IMR-90 (cell line): ENCODE results near the gene CASTOR1. TPM values are rescaled to one million over a fixed set of nuclear protein-coding genes. Genes with fewer than 3 reads are reported as not detected.

Source experiments
- ATAC-seq: fragments of 200-7000 bp; cut with Tn5 transposase; 2 replicates; pipeline ENCODE4 v1.9.1; 2020; ENCODE audit warnings: low read depth, mild to moderate bottlenecking, moderate library complexity
- BruUV-seq: library from RNA; stranded (reverse); fragments of 400-500 nt; replicated peaks from 2 replicates; lab custom pipeline; 2021; lab: Mats Ljungman, UMichigan
- CTCF ChIA-PET: fragments of 300-600 bp; formaldehyde crosslinking; extraction: SDS; loops from one replicate; lab custom pipeline; 2021; ENCODE audit warnings: antibody characterized with exemption; lab: Yijun Ruan, JAX
- POLR2A ChIA-PET: fragments of 300-600 bp; sonication (Branson Sonifier 250); formaldehyde crosslinking; loops from one replicate; lab custom pipeline; 2022; ENCODE audit warnings: antibody characterized with exemption; ENCODE audit not compliant: unreplicated experiment; lab: Charles Lee
- DNase-seq: peaks from one replicate; pipeline ENCODE4 v3.0.0; 2013
- H2AFZ ChIP-seq: replicated peaks from 2 replicates; pipeline ENCODE3; 2013; ENCODE audit warnings: low read length, mild to moderate bottlenecking; ENCODE audit not compliant: poor library complexity
- H2AK5ac ChIP-seq: 2 replicates; pipeline ENCODE4 v1.6.1; 2013; ENCODE audit warnings: low read depth, low read length, inconsistent platforms
- H2AK9ac ChIP-seq: replicated peaks from 2 replicates; pipeline ENCODE3; 2013; ENCODE audit warnings: mild to moderate bottlenecking, low read depth, low read length, moderate library complexity; ENCODE audit not compliant: poor library complexity
- H2BK120ac ChIP-seq: 2 replicates; pipeline ENCODE4 v1.6.1; 2013; ENCODE audit warnings: low read depth, low read length, inconsistent platforms
- H2BK15ac ChIP-seq: 3 replicates; pipeline ENCODE4 v1.6.1; 2013; ENCODE audit warnings: low read depth, low read length, inconsistent platforms
- H2BK20ac ChIP-seq: 2 replicates; pipeline ENCODE4 v1.6.1; 2013; ENCODE audit warnings: low read depth, mild to moderate bottlenecking, inconsistent platforms, low read length, moderate library complexity
- H2BK5ac ChIP-seq: 2 replicates; pipeline ENCODE4 v1.6.1; 2013; ENCODE audit warnings: mild to moderate bottlenecking, low read depth, low read length, inconsistent platforms; ENCODE audit not compliant: poor library complexity, severe bottlenecking
- H3K14ac ChIP-seq: replicated peaks from 2 replicates; pipeline ENCODE4 v1.6.1; 2013; ENCODE audit warnings: low read depth, low read length, inconsistent platforms
- H3K18ac ChIP-seq: 2 replicates; pipeline ENCODE4 v1.6.1; 2013; ENCODE audit warnings: low read depth, low read length, control low read depth
- H3K23ac ChIP-seq: 2 replicates; pipeline ENCODE4 v1.6.1; 2013; ENCODE audit warnings: low read depth, low read length, inconsistent platforms
- H3K27ac ChIP-seq: 2 replicates; pipeline ENCODE4 v1.5.1; 2013; ENCODE audit warnings: mild to moderate bottlenecking, control low read depth, low read length; ENCODE audit not compliant: insufficient read depth
- H3K27me3 ChIP-seq: 2 replicates; pipeline ENCODE4 v1.6.1; 2013; ENCODE audit warnings: low read length; ENCODE audit not compliant: control insufficient read depth, insufficient read depth
- H3K36me3 ChIP-seq: 2 replicates; pipeline ENCODE4 v1.6.1; 2013; ENCODE audit warnings: low read length, mixed read lengths; ENCODE audit not compliant: control insufficient read depth, insufficient read depth
- H3K4ac ChIP-seq: 2 replicates; pipeline ENCODE4 v1.6.1; 2013; ENCODE audit warnings: low read depth, low read length, inconsistent platforms
- H3K4me1 ChIP-seq: 2 replicates; pipeline ENCODE4 v1.6.1; 2013; ENCODE audit warnings: low read length, mixed read lengths; ENCODE audit not compliant: control insufficient read depth, insufficient read depth
- H3K4me2 ChIP-seq: 2 replicates; pipeline ENCODE4 v1.6.1; 2013; ENCODE audit warnings: low read depth, mild to moderate bottlenecking, control low read depth, low read length, moderate library complexity
- H3K4me3 ChIP-seq: 2 replicates; pipeline ENCODE4 v1.5.1; 2013; ENCODE audit warnings: low read depth, mild to moderate bottlenecking, control low read depth, low read length, moderate library complexity; ENCODE audit not compliant: insufficient read depth
- H3K56ac ChIP-seq: 2 replicates; pipeline ENCODE4 v1.6.1; 2013; ENCODE audit warnings: low read length, inconsistent platforms; ENCODE audit not compliant: insufficient read depth; ENCODE audit errors: extremely low read depth
- H3K79me1 ChIP-seq, 2 experiments: 2 replicates each; pipeline ENCODE4 v1.6.1; 2013; ENCODE audit warnings: low read length in 2 of 2, inconsistent platforms in 1 of 2, low read depth in 1 of 2
- H3K9ac ChIP-seq: 2 replicates; pipeline ENCODE4 v1.6.1; 2013; ENCODE audit warnings: low read depth, low read length, control low read depth
- H3K9me1 ChIP-seq: 2 replicates; pipeline ENCODE4 v1.6.1; 2013; ENCODE audit warnings: low read length, inconsistent platforms; ENCODE audit not compliant: insufficient read depth
- H3K9me3 ChIP-seq: 2 replicates; pipeline ENCODE4 v1.6.1; 2013; ENCODE audit warnings: low read length; ENCODE audit not compliant: control insufficient read depth, insufficient read depth
- H4K20me1 ChIP-seq: 2 replicates; pipeline ENCODE4 v1.6.1; 2013; ENCODE audit warnings: low read length, inconsistent platforms; ENCODE audit not compliant: insufficient read depth
- H4K5ac ChIP-seq: 2 replicates; pipeline ENCODE4 v1.6.1; 2013; ENCODE audit warnings: mild to moderate bottlenecking, low read depth, low read length, control low read depth
- H4K8ac ChIP-seq, 2 experiments: 2 replicates each; pipeline ENCODE4 v1.6.1; 2013; ENCODE audit warnings: low read depth in 2 of 2, low read length in 2 of 2, control low read depth in 1 of 2, inconsistent platforms in 1 of 2
- H4K91ac ChIP-seq: 2 replicates; pipeline ENCODE4 v1.6.1; 2013; ENCODE audit warnings: low read depth, low read length, inconsistent platforms; ENCODE audit not compliant: insufficient read depth
- CEBPB ChIP-seq: IDR thresholded peaks from 2 replicates; pipeline ENCODE4 v1.6.1; 2012; ENCODE audit warnings: low read depth, low read length, improper control_type of control experiment
- CHD1 ChIP-seq: IDR thresholded peaks from 2 replicates; pipeline ENCODE4 v1.6.1; 2012; ENCODE audit warnings: low read depth, low read length, improper control_type of control experiment
- FOS ChIP-seq: fragments of 150-350 bp; IDR thresholded peaks from 2 replicates; pipeline ENCODE4 v1.6.1; 2016; ENCODE audit warnings: low read depth, low read length
- MAFK ChIP-seq: IDR thresholded peaks from 2 replicates; pipeline ENCODE4 v1.6.1; 2012; ENCODE audit warnings: low read depth, low read length, improper control_type of control experiment
- MAZ ChIP-seq: IDR thresholded peaks from 2 replicates; pipeline ENCODE4 v1.6.1; 2012; ENCODE audit warnings: low read depth, mild to moderate bottlenecking, low read length, improper control_type of control experiment, moderate library complexity, borderline replicate concordance
- MXI1 ChIP-seq: IDR thresholded peaks from 2 replicates; pipeline ENCODE4 v1.6.1; 2012; ENCODE audit warnings: low read depth, mild to moderate bottlenecking, low read length, moderate library complexity, borderline replicate concordance
- POLR2A ChIP-seq: IDR thresholded peaks from 2 replicates; pipeline ENCODE4 v1.6.1; 2012; ENCODE audit warnings: mild to moderate bottlenecking, low read depth, low read length
- RCOR1 ChIP-seq: IDR thresholded peaks from 2 replicates; pipeline ENCODE4 v1.6.1; 2012; ENCODE audit warnings: mild to moderate bottlenecking, low read length, improper control_type of control experiment; ENCODE audit not compliant: insufficient replicate concordance
- RFX5 ChIP-seq: IDR thresholded peaks from 2 replicates; pipeline ENCODE4 v1.8.0; 2012; ENCODE audit warnings: low read depth, mild to moderate bottlenecking, low read length, moderate library complexity
- SMC3 ChIP-seq: fragments of 150-350 bp; IDR thresholded peaks from 2 replicates; pipeline ENCODE4 v1.6.1; 2016; ENCODE audit warnings: low read depth, mild to moderate bottlenecking, antibody characterized with exemption, low read length, moderate library complexity
- USF2 ChIP-seq: fragments of 150-350 bp; IDR thresholded peaks from 2 replicates; pipeline ENCODE4 v1.6.1; 2017; ENCODE audit warnings: mild to moderate bottlenecking, antibody characterized with exemption, low read length, low read depth
- WGBS, 2 experiments: methylation state at CpG; one replicate each; pipeline versions ENCODE4 v1.1.5 to v1.1.7; 2013; ENCODE audit warnings: missing lambda C conversion rate in 2 of 2; ENCODE audit not compliant: insufficient read length in 1 of 2; ENCODE audit errors: extremely low coverage in 2 of 2; 5-methylcytosine and 5-hydroxymethylcytosine counted together
- dilution Hi-C: fragments of 300-500 bp; cut with HindIII; formaldehyde crosslinking; loops from one replicate; pipeline ENCODE4 v1.14.3; 2018; ENCODE audit warnings: low sequenced_read_pairs; ENCODE audit not compliant: unreplicated experiment
- in situ Hi-C: fragments of 300-500 bp; cut with MboI; formaldehyde crosslinking; loops from 3 replicates; pipeline ENCODE4 v1.14.3; 2019; ENCODE audit warnings: low sequenced_read_pairs, inconsistent platforms, mixed read lengths
- intact Hi-C: fragments of 100-400 bp; cut with micrococcal nuclease; formaldehyde crosslinking; loops from 2 replicates; pipeline ENCODE4 v1.10.0; 2022
- polyA plus RNA-seq, 3 experiments: library from polyadenylated mRNA; depleted of rRNA; stranded (reverse); fragments of >200 nt; gene quantifications; 2 replicates each; pipeline ENCODE4 v1.2.3, GENCODE V29; 2012; ENCODE audit warnings: low replicate concordance in 1 of 3
- total RNA-seq: library from RNA; depleted of rRNA; stranded (reverse); fragments of >200 nt; gene quantifications from 2 replicates; pipeline ENCODE4 v1.2.3, GENCODE V29; 2012

Gene CASTOR1
- total and polyA plus RNA-seq, 2 of the 4 experiments (the other 2 are of a cell fraction): 10.6 to 23.5 TPM

- H3K9me1 ChIP-seq: no peaks in the 10 kb centered on the region
- no peak overlapping the region for H2BK15ac ChIP-seq
- no peak overlapping the region for H3K27ac ChIP-seq
- no TSS peak for BruUV-seq
- peak overlapping the region; percentile 62 for H2AK9ac ChIP-seq
- DNase-seq (no peak), ATAC-seq (no peak)
- H2BK20ac ChIP-seq: no peak overlapping the region
- no peak overlapping the region for H4K91ac ChIP-seq
- no peak overlapping the region for H3K9ac ChIP-seq
- POLR2A ChIA-PET: no interaction called here
- CTCF ChIA-PET: no interaction called here
- H3K56ac ChIP-seq: no peak overlapping the region
- in situ Hi-C loops: no loop called here
- no peak overlapping the region for H3K4me2 ChIP-seq
- WGBS, 2 experiments: 89% methylated on average over 5 of the region's 27 CpGs; no CpG with 5 or more reads in 1 of the 2 experiments
- peaks cover 10% of the 10 kb centered on the region for H3K4me1 ChIP-seq
- no peak overlapping the region for H3K4me3 ChIP-seq
- no peaks in the 10 kb centered on the region for H3K27me3 ChIP-seq
- no peak overlapping the region for H3K4ac ChIP-seq
- no peak overlapping the region for H3K18ac ChIP-seq
- peaks cover 8% of the 10 kb centered on the region for H4K20me1 ChIP-seq
- dilution Hi-C loops: no loop called here
- intact Hi-C loops: no loop called here
- peaks cover 24% of the 10 kb centered on the region for H3K36me3 ChIP-seq
- H4K8ac ChIP-seq: no peak overlapping the region
- H3K14ac ChIP-seq: no peak overlapping the region
- TF ChIP-seq MAFK: no peak
- TF ChIP-seq CHD1: no peak
- TF ChIP-seq CEBPB: no peak
- TF ChIP-seq RCOR1: no peak
- no peak for TF ChIP-seq SMC3
- no peak for TF ChIP-seq POLR2A
- TF ChIP-seq MAZ: no peak
- no peak for TF ChIP-seq MXI1
- no peak for TF ChIP-seq USF2
- no peak for TF ChIP-seq RFX5
- TF ChIP-seq FOS: no peak
- H2AFZ ChIP-seq: peak overlapping the region; percentile 6
- H3K23ac ChIP-seq: no peak overlapping the region
- H2AK5ac ChIP-seq: no peak overlapping the region
- no peak overlapping the region for H2BK5ac ChIP-seq
- peaks cover 0 to 14% of the 10 kb centered on the region in 2 experiments; a peak in 3 of 4 replicates for H3K79me1 ChIP-seq
- no peak overlapping the region for H4K5ac ChIP-seq
- H3K9me3 ChIP-seq: no peaks in the 10 kb centered on the region
- no peak overlapping the region for H2BK120ac ChIP-seq
Measured at GRCh38 chr22:30285176-30285845, 4.0 kb downstream of the CASTOR1 start.
